DND-41 (cell line): ENCODE results near the gene RHOV.

Experiments used
- EZH2 ChIP-seq: IDR thresholded peaks from 3 replicates; pipeline ENCODE4 v1.6.1; 2012; ENCODE audit warnings: borderline replicate concordance, low read depth, mild to moderate bottlenecking, moderate library complexity, low read length, inconsistent platforms; ENCODE audit not compliant: severe bottlenecking
- TF ChIP-seq, protein P1 (sequence below): IDR thresholded peaks from 2 replicates; pipeline ENCODE4 v1.5.1; 2012; ENCODE audit warnings: borderline replicate concordance, low read length, moderate library complexity, mild to moderate bottlenecking; ENCODE audit not compliant: poor library complexity, severe bottlenecking; ENCODE audit errors: extremely low read depth

DNA sequence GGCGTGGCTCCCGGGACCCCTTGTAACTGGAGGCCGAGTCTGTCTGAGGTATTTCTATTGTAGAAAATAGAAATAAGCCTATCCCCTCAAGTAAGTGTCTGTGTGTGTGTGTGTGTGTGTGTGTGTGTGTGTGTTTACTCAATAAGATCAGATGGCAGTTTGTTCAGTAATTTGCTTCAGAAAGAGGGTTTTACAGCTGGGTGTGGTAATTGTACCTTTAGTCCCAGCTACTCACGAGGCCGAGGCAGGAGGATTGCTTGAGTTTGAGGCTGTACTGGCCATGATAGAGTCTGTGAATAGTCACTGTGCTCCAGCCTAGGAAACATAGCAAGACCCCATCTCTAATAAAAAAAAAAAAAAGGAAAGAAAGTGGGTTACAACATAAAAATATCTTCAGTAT lies 21.5 kb downstream of the RHOV start:
- TF ChIP-seq, protein P1, sequence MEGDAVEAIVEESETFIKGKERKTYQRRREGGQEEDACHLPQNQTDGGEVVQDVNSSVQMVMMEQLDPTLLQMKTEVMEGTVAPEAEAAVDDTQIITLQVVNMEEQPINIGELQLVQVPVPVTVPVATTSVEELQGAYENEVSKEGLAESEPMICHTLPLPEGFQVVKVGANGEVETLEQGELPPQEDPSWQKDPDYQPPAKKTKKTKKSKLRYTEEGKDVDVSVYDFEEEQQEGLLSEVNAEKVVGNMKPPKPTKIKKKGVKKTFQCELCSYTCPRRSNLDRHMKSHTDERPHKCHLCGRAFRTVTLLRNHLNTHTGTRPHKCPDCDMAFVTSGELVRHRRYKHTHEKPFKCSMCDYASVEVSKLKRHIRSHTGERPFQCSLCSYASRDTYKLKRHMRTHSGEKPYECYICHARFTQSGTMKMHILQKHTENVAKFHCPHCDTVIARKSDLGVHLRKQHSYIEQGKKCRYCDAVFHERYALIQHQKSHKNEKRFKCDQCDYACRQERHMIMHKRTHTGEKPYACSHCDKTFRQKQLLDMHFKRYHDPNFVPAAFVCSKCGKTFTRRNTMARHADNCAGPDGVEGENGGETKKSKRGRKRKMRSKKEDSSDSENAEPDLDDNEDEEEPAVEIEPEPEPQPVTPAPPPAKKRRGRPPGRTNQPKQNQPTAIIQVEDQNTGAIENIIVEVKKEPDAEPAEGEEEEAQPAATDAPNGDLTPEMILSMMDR: no peak
- TF ChIP-seq EZH2: no peak
